ENCODE results near the gene AGRN. TPM values are rescaled to one million over a fixed set of nuclear protein-coding genes. Genes with fewer than 3 reads are reported as not detected.

Gene AGRN
- total RNA-seq, 1 experiment from 2014 or later, result 175 TPM

DNA sequence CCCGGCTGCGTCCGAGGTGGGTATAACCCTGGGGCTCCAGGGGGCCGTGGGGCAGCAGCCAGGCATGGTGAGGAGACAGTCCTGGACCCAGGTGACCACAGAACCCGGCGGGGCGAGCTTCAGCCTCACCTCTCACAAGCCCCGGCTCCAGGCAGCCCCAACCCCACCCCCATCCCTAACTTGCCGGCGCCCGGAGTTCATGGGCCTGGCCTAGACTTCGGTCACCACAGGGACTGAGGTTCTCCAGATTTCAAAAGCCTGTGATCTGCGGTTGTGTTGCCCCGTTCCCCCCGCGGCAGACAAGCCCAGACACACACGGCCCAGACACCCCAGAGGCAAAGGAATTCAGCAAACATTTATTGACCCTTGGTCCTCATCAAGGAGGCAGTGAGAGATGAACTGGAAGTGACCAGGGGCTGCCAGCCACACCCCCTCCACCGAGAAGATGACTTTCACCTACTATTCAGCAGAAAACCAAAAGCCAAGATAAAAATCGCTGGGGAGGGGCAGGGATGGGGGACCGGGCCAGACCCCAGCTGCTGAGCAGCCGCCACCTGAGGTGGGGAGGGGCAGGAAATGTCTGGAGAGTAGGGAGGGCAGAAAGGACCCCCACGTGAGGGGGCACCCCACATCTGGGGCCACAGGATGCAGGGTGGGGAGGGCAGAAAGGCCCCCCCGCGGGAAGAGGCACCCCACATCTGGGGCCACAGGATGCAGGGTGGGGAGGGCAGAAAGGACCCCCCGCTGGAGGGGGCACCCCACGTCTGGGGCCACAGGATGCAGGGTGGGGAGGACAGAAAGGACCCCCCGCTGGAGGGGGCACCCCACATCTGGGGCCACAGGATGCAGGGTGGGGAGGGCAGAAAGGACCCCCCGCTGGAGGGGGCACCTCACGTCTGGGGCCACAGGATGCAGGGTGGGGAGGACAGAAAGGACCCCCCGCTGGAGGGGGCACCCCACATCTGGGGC is 24.0 kb upstream of the AGRN start:
- H2AK5ac ChIP-seq (ENCODE audit: insufficient read length, low read length), result no peak overlapping the region
- H3T11ph ChIP-seq (ENCODE audit: low read length), result no peak overlapping the region
- H3K4me2 ChIP-seq (ENCODE audit: insufficient read depth, insufficient read length, low read length), result no peak overlapping the region
- no peaks in the 10 kb centered on the region for H4K20me1 ChIP-seq (ENCODE audit: control insufficient read depth, insufficient read depth, insufficient read length)
- H3K23ac ChIP-seq (ENCODE audit: insufficient read length, low read depth, low read length), result no peak overlapping the region
- no peaks in the 10 kb centered on the region for H3K79me1 ChIP-seq (ENCODE audit: insufficient read depth, low read depth, low read length, poor library complexity, severe bottlenecking)
- H3K4me1 Mint-ChIP-seq, result peaks cover 5 to 11% of the 10 kb centered on the region in 2 experiments
- no peak overlapping the region for H2AFZ ChIP-seq (ENCODE audit: low read length)
- H2BK5ac ChIP-seq (ENCODE audit: insufficient read length, low read length), result no peak overlapping the region
- peaks cover 83% of the 10 kb centered on the region for H3K27me3 Mint-ChIP-seq (ENCODE audit: low read depth)
- peaks cover 12 to 16% of the 10 kb centered on the region in 2 experiments for H3K9me3 Mint-ChIP-seq
- no peak overlapping the region for H4K91ac ChIP-seq (ENCODE audit: insufficient read length, low read depth, low read length)
- no peak overlapping the region for H4K5ac ChIP-seq (ENCODE audit: insufficient read length, low read depth, low read length)
- H3K9ac ChIP-seq (ENCODE audit: extremely low read depth, insufficient read length, low read length), result no peak overlapping the region
- peaks cover 0 to 4% (median 3%) of the 10 kb centered on the region in 3 experiments; a peak in 2 of 7 replicates for H3K36me3 Mint-ChIP-seq (ENCODE audit: insufficient read depth in 1 of 3, low read depth in 3 of 3)
- no peak overlapping the region for H4K8ac ChIP-seq (replicated peaks; ENCODE audit: insufficient read length, low read depth, low read length)
- no peak overlapping the region; a peak in 1 of 7 replicates for H3K27ac Mint-ChIP-seq
- no peak overlapping the region for H3K18ac ChIP-seq (ENCODE audit: insufficient read length, low read depth, low read length)
- H3K4me3 Mint-ChIP-seq, result no peak overlapping the region; a peak in 1 of 5 replicates
- peak; percentile 35 for DNase-seq
- no peak overlapping the region for H2BK20ac ChIP-seq (ENCODE audit: low read depth, low read length, poor library complexity, severe bottlenecking)
- 0 out of 2 replicates have a peak, but pooled peaks cover 1% of the 10 kb centered on the region for H3K4me1 ChIP-seq (ENCODE audit: insufficient read depth, low read length)
- no peak overlapping the region for H3K56ac ChIP-seq (ENCODE audit: insufficient read length, low read depth, low read length)
- no peak overlapping the region for H3K14ac ChIP-seq (ENCODE audit: insufficient read depth, low read length)
- no peaks in the 10 kb centered on the region for H3K9me3 ChIP-seq (ENCODE audit: control insufficient read depth, low read depth, low read length)
- no peak overlapping the region for H3K27ac ChIP-seq (ENCODE audit: insufficient read length, low read depth, low read length)
- TF ChIP-seq, protein P1, sequence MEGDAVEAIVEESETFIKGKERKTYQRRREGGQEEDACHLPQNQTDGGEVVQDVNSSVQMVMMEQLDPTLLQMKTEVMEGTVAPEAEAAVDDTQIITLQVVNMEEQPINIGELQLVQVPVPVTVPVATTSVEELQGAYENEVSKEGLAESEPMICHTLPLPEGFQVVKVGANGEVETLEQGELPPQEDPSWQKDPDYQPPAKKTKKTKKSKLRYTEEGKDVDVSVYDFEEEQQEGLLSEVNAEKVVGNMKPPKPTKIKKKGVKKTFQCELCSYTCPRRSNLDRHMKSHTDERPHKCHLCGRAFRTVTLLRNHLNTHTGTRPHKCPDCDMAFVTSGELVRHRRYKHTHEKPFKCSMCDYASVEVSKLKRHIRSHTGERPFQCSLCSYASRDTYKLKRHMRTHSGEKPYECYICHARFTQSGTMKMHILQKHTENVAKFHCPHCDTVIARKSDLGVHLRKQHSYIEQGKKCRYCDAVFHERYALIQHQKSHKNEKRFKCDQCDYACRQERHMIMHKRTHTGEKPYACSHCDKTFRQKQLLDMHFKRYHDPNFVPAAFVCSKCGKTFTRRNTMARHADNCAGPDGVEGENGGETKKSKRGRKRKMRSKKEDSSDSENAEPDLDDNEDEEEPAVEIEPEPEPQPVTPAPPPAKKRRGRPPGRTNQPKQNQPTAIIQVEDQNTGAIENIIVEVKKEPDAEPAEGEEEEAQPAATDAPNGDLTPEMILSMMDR (conservative IDR thresholded peaks at IDR 0.05), result no peak
- no peak overlapping the region for H2BK15ac ChIP-seq (ENCODE audit: low read depth, low read length)
- peaks cover 34% of the 10 kb centered on the region; the same call in 1 of the 2 replicates for H3K27me3 ChIP-seq (ENCODE audit: insufficient read depth, low read length)
- H3K79me2 ChIP-seq (ENCODE audit: insufficient read depth, low read length), result no peaks in the 10 kb centered on the region
- peaks cover 13% of the 10 kb centered on the region for H3K23me2 ChIP-seq (ENCODE audit: insufficient read length, low read depth, low read length, poor library complexity, severe bottlenecking)
- no peak overlapping the region for H3K4ac ChIP-seq (ENCODE audit: low read depth, low read length)
- no peak overlapping the region for H2BK12ac ChIP-seq (ENCODE audit: insufficient read length, low read depth, low read length)
- H2BK120ac ChIP-seq (ENCODE audit: low read depth, low read length, poor library complexity, severe bottlenecking), result no peak overlapping the region
- WGBS (ENCODE audit: extremely low coverage, insufficient read length, low lambda C conversion rate), result no CpG with 5 or more reads among the region's 30 CpGs

Data from H9 (cell line).